Measurements from ENCODE around the gene OR10Z1.

The OR10Z1 gene

GRCh38 chr1:158604968-158605367 lies at the start of gene OR10Z1:
TSS of gene OR10Z1 (plus strand) at chr1:158605268. CDS start at chr1:158606439, 1,171 bp downstream.
- Histone ChIP-seq H3K9me3 (ENCODE audit: control insufficient read depth in 5 of 5, low read length in 5 of 5) (no peaks in the 10 kb centered on the region), H3K4me3 (ENCODE audit: low read depth in 1 of 5, low read length in 5 of 5) (no peak within 1 kb of the TSS), H3K9ac (ENCODE audit: low read length in 5 of 5) (no peak within 1 kb of the TSS), H3K4me1 (ENCODE audit: control insufficient read depth in 5 of 5, insufficient read depth in 5 of 5, low read length in 5 of 5) (no peaks in the 10 kb centered on the region), H3K27me3 (ENCODE audit: control insufficient read depth in 5 of 5, insufficient read depth in 4 of 5, low read length in 5 of 5) (no peaks in the 10 kb centered on the region), H3K27ac (ENCODE audit: low read depth, low read length) (no peak within 1 kb of the TSS), H3K36me3 (ENCODE audit: control insufficient read depth in 5 of 5, insufficient read depth in 5 of 5, low read length in 5 of 5) (no peaks in the 10 kb centered on the region)

GRCh38 chr1:158559696-158560095 lies 45.4 kb upstream of the OR10Z1 start:
- Histone ChIP-seq H3K27ac (ENCODE audit: low read depth, low read length) (no peak overlapping the region), H3K9ac (ENCODE audit: low read length in 5 of 5) (no peak overlapping the region), H3K36me3 (ENCODE audit: control insufficient read depth in 5 of 5, insufficient read depth in 5 of 5, low read length in 5 of 5) (no peaks in the 10 kb centered on the region), H3K4me1 (ENCODE audit: control insufficient read depth in 5 of 5, insufficient read depth in 5 of 5, low read length in 5 of 5) (peaks cover 0 to 2% (median 0%) of the 10 kb centered on the region in 5 donors), H3K4me3 (ENCODE audit: low read depth in 1 of 5, low read length in 5 of 5) (no peak overlapping the region), H3K27me3 (ENCODE audit: control insufficient read depth in 5 of 5, insufficient read depth in 4 of 5, low read length in 5 of 5) (no peaks in the 10 kb centered on the region), H3K9me3 (ENCODE audit: control insufficient read depth in 5 of 5, low read length in 5 of 5) (no peaks in the 10 kb centered on the region)

- Histone ChIP-seq H3K4me1 (ENCODE audit: control insufficient read depth in 5 of 5, insufficient read depth in 5 of 5, low read length in 5 of 5) (peaks cover 0 to 2% (median 0%) of the 10 kb centered on the region in 5 donors), H3K27me3 (ENCODE audit: control insufficient read depth in 5 of 5, insufficient read depth in 4 of 5, low read length in 5 of 5) (no peaks in the 10 kb centered on the region), H3K27ac (ENCODE audit: low read depth, low read length) (no peak overlapping the region), H3K36me3 (ENCODE audit: control insufficient read depth in 5 of 5, insufficient read depth in 5 of 5, low read length in 5 of 5) (no peaks in the 10 kb centered on the region), H3K4me3 (ENCODE audit: low read depth in 1 of 5, low read length in 5 of 5) (no peak overlapping the region), H3K9me3 (ENCODE audit: control insufficient read depth in 5 of 5, low read length in 5 of 5) (no peaks in the 10 kb centered on the region), H3K9ac (ENCODE audit: low read length in 5 of 5) (no peak overlapping the region)
These were observed 41.2 kb upstream of the OR10Z1 start for GRCh38 chr1:158563853-158564252.

- Histone ChIP-seq H3K4me3 (ENCODE audit: low read depth in 1 of 5, low read length in 5 of 5) (no peak overlapping the region), H3K9me3 (ENCODE audit: control insufficient read depth in 5 of 5, low read length in 5 of 5) (no peaks in the 10 kb centered on the region), H3K36me3 (ENCODE audit: control insufficient read depth in 5 of 5, insufficient read depth in 5 of 5, low read length in 5 of 5) (no peaks in the 10 kb centered on the region), H3K27ac (ENCODE audit: low read depth, low read length) (no peak overlapping the region), H3K9ac (ENCODE audit: low read length in 5 of 5) (no peak overlapping the region), H3K27me3 (ENCODE audit: control insufficient read depth in 5 of 5, insufficient read depth in 4 of 5, low read length in 5 of 5) (no peaks in the 10 kb centered on the region), H3K4me1 (ENCODE audit: control insufficient read depth in 5 of 5, insufficient read depth in 5 of 5, low read length in 5 of 5) (peaks cover 0 to 2% (median 0%) of the 10 kb centered on the region in 5 donors)
These were observed 40.5 kb upstream of the OR10Z1 start for GRCh38 chr1:158564608-158565007.

- no peak within 1 kb of the TSS for H3K9ac ChIP-seq (ENCODE audit: low read length in 5 of 5)
- H3K36me3 ChIP-seq (ENCODE audit: control insufficient read depth in 5 of 5, insufficient read depth in 5 of 5, low read length in 5 of 5), result no peaks in the 10 kb centered on the region
- H3K27me3 ChIP-seq (ENCODE audit: control insufficient read depth in 5 of 5, insufficient read depth in 4 of 5, low read length in 5 of 5), result no peaks in the 10 kb centered on the region
- H3K27ac ChIP-seq (ENCODE audit: low read depth, low read length), result no peak within 1 kb of the TSS
- no peak within 1 kb of the TSS for H3K4me3 ChIP-seq (ENCODE audit: low read depth in 1 of 5, low read length in 5 of 5)
- no peaks in the 10 kb centered on the region for H3K9me3 ChIP-seq (ENCODE audit: control insufficient read depth in 5 of 5, low read length in 5 of 5)
- H3K4me1 ChIP-seq (ENCODE audit: control insufficient read depth in 5 of 5, insufficient read depth in 5 of 5, low read length in 5 of 5), result no peaks in the 10 kb centered on the region
These were observed 34.6 kb upstream of the OR10Z1 start, which contains the start of gene OR6P1 for GRCh38 chr1:158570480-158570879. TSS of gene OR6P1 (minus strand) at chr1:158570580. CDS start at chr1:158563604, 6,976 bp downstream.

GRCh38 chr1:158572226-158572625 lies 32.8 kb upstream of the OR10Z1 start:
- no peak overlapping the region for H3K9ac ChIP-seq (ENCODE audit: low read length in 5 of 5)
- H3K9me3 ChIP-seq (ENCODE audit: control insufficient read depth in 5 of 5, low read length in 5 of 5), result no peaks in the 10 kb centered on the region
- no peaks in the 10 kb centered on the region for H3K36me3 ChIP-seq (ENCODE audit: control insufficient read depth in 5 of 5, insufficient read depth in 5 of 5, low read length in 5 of 5)
- H3K4me1 ChIP-seq (ENCODE audit: control insufficient read depth in 5 of 5, insufficient read depth in 5 of 5, low read length in 5 of 5), result no peaks in the 10 kb centered on the region
- H3K27ac ChIP-seq (ENCODE audit: low read depth, low read length), result no peak overlapping the region
- H3K4me3 ChIP-seq (ENCODE audit: low read depth in 1 of 5, low read length in 5 of 5), result no peak overlapping the region
- H3K27me3 ChIP-seq (ENCODE audit: control insufficient read depth in 5 of 5, insufficient read depth in 4 of 5, low read length in 5 of 5), result no peaks in the 10 kb centered on the region

- Histone ChIP-seq H3K27me3 (ENCODE audit: control insufficient read depth in 5 of 5, insufficient read depth in 4 of 5, low read length in 5 of 5) (no peaks in the 10 kb centered on the region), H3K9me3 (ENCODE audit: control insufficient read depth in 5 of 5, low read length in 5 of 5) (no peaks in the 10 kb centered on the region), H3K36me3 (ENCODE audit: control insufficient read depth in 5 of 5, insufficient read depth in 5 of 5, low read length in 5 of 5) (no peaks in the 10 kb centered on the region), H3K4me3 (ENCODE audit: low read depth in 1 of 5, low read length in 5 of 5) (no peak overlapping the region), H3K9ac (ENCODE audit: low read length in 5 of 5) (no peak overlapping the region), H3K27ac (ENCODE audit: low read depth, low read length) (no peak overlapping the region), H3K4me1 (ENCODE audit: control insufficient read depth in 5 of 5, insufficient read depth in 5 of 5, low read length in 5 of 5) (no peaks in the 10 kb centered on the region)
These were observed 27.5 kb upstream of the OR10Z1 start for GRCh38 chr1:158577561-158577960.

- Histone ChIP-seq H3K9ac (ENCODE audit: low read length in 5 of 5) (no peak within 1 kb of the TSS), H3K27ac (ENCODE audit: low read depth, low read length) (no peak within 1 kb of the TSS), H3K4me3 (ENCODE audit: low read depth in 1 of 5, low read length in 5 of 5) (no peak within 1 kb of the TSS), H3K27me3 (ENCODE audit: control insufficient read depth in 5 of 5, insufficient read depth in 4 of 5, low read length in 5 of 5) (no peaks in the 10 kb centered on the region), H3K9me3 (ENCODE audit: control insufficient read depth in 5 of 5, low read length in 5 of 5) (no peaks in the 10 kb centered on the region), H3K36me3 (ENCODE audit: control insufficient read depth in 5 of 5, insufficient read depth in 5 of 5, low read length in 5 of 5) (no peaks in the 10 kb centered on the region), H3K4me1 (ENCODE audit: control insufficient read depth in 5 of 5, insufficient read depth in 5 of 5, low read length in 5 of 5) (no peaks in the 10 kb centered on the region)
These were observed 25.3 kb upstream of the OR10Z1 start, which contains the start of gene OR10X1 for GRCh38 chr1:158579733-158580132. TSS of gene OR10X1 (minus strand) at chr1:158579899. CDS start at chr1:158579899, 0 bp downstream.

GRCh38 chr1:158583962-158584361 lies 21.1 kb upstream of the OR10Z1 start:
- Histone ChIP-seq H3K9me3 (ENCODE audit: control insufficient read depth in 5 of 5, low read length in 5 of 5) (peaks cover 2 to 18% (median 7%) of the 10 kb centered on the region in 5 donors), H3K9ac (ENCODE audit: low read length in 5 of 5) (no peak overlapping the region), H3K4me1 (ENCODE audit: control insufficient read depth in 5 of 5, insufficient read depth in 5 of 5, low read length in 5 of 5) (no peaks in the 10 kb centered on the region), H3K27ac (ENCODE audit: low read depth, low read length) (no peak overlapping the region), H3K36me3 (ENCODE audit: control insufficient read depth in 5 of 5, insufficient read depth in 5 of 5, low read length in 5 of 5) (no peaks in the 10 kb centered on the region), H3K4me3 (ENCODE audit: low read depth in 1 of 5, low read length in 5 of 5) (no peak overlapping the region), H3K27me3 (ENCODE audit: control insufficient read depth in 5 of 5, insufficient read depth in 4 of 5, low read length in 5 of 5) (no peaks in the 10 kb centered on the region)

- H3K9ac ChIP-seq (ENCODE audit: low read length in 5 of 5), result no peak overlapping the region
- no peaks in the 10 kb centered on the region for H3K36me3 ChIP-seq (ENCODE audit: control insufficient read depth in 5 of 5, insufficient read depth in 5 of 5, low read length in 5 of 5)
- no peaks in the 10 kb centered on the region for H3K27me3 ChIP-seq (ENCODE audit: control insufficient read depth in 5 of 5, insufficient read depth in 4 of 5, low read length in 5 of 5)
- peak overlapping the region in 1 of 5 donors; percentile 15 for H3K4me3 ChIP-seq (ENCODE audit: low read depth in 1 of 5, low read length in 5 of 5)
- no peak overlapping the region for H3K27ac ChIP-seq (ENCODE audit: low read depth, low read length)
- peaks cover 2 to 18% (median 8%) of the 10 kb centered on the region in 5 donors for H3K9me3 ChIP-seq (ENCODE audit: control insufficient read depth in 5 of 5, low read length in 5 of 5)
- H3K4me1 ChIP-seq (ENCODE audit: control insufficient read depth in 5 of 5, insufficient read depth in 5 of 5, low read length in 5 of 5), result no peaks in the 10 kb centered on the region
These were observed 18.1 kb upstream of the OR10Z1 start for GRCh38 chr1:158586942-158587341.

GRCh38 chr1:158600735-158601134 lies 4.3 kb upstream of the OR10Z1 start:
- H3K4me3 ChIP-seq (ENCODE audit: low read depth in 1 of 5, low read length in 5 of 5), result no peak overlapping the region

More at GRCh38 chr1:158600735-158601134, 4.3 kb upstream of the OR10Z1 start:
- no peak overlapping the region for H3K9ac ChIP-seq (ENCODE audit: low read length in 5 of 5)
- no peaks in the 10 kb centered on the region for H3K4me1 ChIP-seq (ENCODE audit: control insufficient read depth in 5 of 5, insufficient read depth in 5 of 5, low read length in 5 of 5)
- H3K36me3 ChIP-seq (ENCODE audit: control insufficient read depth in 5 of 5, insufficient read depth in 5 of 5, low read length in 5 of 5), result no peaks in the 10 kb centered on the region
- no peaks in the 10 kb centered on the region for H3K27me3 ChIP-seq (ENCODE audit: control insufficient read depth in 5 of 5, insufficient read depth in 4 of 5, low read length in 5 of 5)
- no peak overlapping the region for H3K27ac ChIP-seq (ENCODE audit: low read depth, low read length)
- H3K9me3 ChIP-seq (ENCODE audit: control insufficient read depth in 5 of 5, low read length in 5 of 5), result peaks cover 0 to 23% (median 18%) of the 10 kb centered on the region in 5 donors

Data from subcutaneous abdominal adipose tissue (tissue), 5 donors.